ENCODE data around the gene ADAM10.
A peak's percentile ranks its signal among the peaks of the same experiment; 100 is the strongest.
"Not testable (repeated sequence)": the region's sequence is repeated elsewhere in the genome, so short reads cannot be mapped to it uniquely, and the experiment has no call there.

Gene ADAM10

GRCh38 chr15:58770519-58770856, 21.0 kb upstream of the ADAM10 start:
- Histone ChIP-seq H3K4me3 (ENCODE audit: low read length) (peak overlapping the region; percentile 64), H3K27me3 (ENCODE audit: insufficient read depth, low read length) (no peaks in the 10 kb centered on the region), H3K9me3 (ENCODE audit: low read length) (no peaks in the 10 kb centered on the region), H3K36me3 (ENCODE audit: insufficient read depth, low read length) (no peaks in the 10 kb centered on the region), H2AFZ (ENCODE audit: low read depth, low read length) (peak overlapping the region; percentile 78), H3K4me1 (ENCODE audit: insufficient read depth, low read length) (peaks cover 21% of the 10 kb centered on the region)

- not testable (repeated sequence) for H3K9me3 ChIP-seq (ENCODE audit: low read length); H3K27me3 ChIP-seq (ENCODE audit: insufficient read depth, low read length); H3K36me3 ChIP-seq (ENCODE audit: insufficient read depth, low read length); H3K4me3 ChIP-seq (ENCODE audit: low read length); H2AFZ ChIP-seq (ENCODE audit: low read depth, low read length)
- peaks cover 21% of the 10 kb centered on the region for H3K4me1 ChIP-seq (ENCODE audit: insufficient read depth, low read length)
Measured at GRCh38 chr15:58768601-58769004, 19.1 kb upstream of the ADAM10 start.

GRCh38 chr15:58766290-58766689, 16.8 kb upstream of the ADAM10 start:
- Histone ChIP-seq H3K4me3 (ENCODE audit: low read length) (no peak overlapping the region), H3K36me3 (ENCODE audit: insufficient read depth, low read length) (no peaks in the 10 kb centered on the region), H3K27me3 (ENCODE audit: insufficient read depth, low read length) (no peaks in the 10 kb centered on the region), H3K9me3 (ENCODE audit: low read length) (no peaks in the 10 kb centered on the region), H3K4me1 (ENCODE audit: insufficient read depth, low read length) (peaks cover 7% of the 10 kb centered on the region), H2AFZ (ENCODE audit: low read depth, low read length) (no peak overlapping the region)

DNA sequence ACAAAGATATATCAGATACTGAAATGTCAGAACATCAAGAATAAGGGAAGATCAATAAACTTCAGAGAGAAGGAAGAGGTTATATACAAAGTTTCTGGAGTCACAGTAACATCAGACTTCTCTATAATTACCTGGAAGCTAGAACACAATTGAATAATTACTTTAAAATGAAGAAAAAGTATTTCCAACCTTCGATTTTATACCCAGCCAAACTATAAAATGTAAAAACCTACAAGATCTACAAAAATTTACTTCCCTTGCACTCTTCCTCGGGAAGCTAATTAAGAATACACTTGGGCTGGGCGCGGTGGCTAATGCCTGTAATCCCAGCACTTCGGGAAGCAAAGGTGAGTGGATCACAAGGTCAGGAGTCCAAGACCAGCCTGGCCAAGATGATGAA, 15.0 kb upstream of the ADAM10 start:
- no peak overlapping the region for H2AFZ ChIP-seq (ENCODE audit: low read depth, low read length)
- H3K36me3 ChIP-seq (ENCODE audit: insufficient read depth, low read length): no peaks in the 10 kb centered on the region

GRCh38 chr15:58762731-58763130, 13.2 kb upstream of the ADAM10 start:
- no peaks in the 10 kb centered on the region for H3K4me1 ChIP-seq (ENCODE audit: insufficient read depth, low read length)

More for the DNA sequence above, 15.0 kb upstream of the ADAM10 start:
- Histone ChIP-seq H3K27me3 (ENCODE audit: insufficient read depth, low read length) (no peaks in the 10 kb centered on the region), H3K4me1 (ENCODE audit: insufficient read depth, low read length) (no peaks in the 10 kb centered on the region), H3K9me3 (ENCODE audit: low read length) (no peaks in the 10 kb centered on the region), H3K4me3 (ENCODE audit: low read length) (no peak overlapping the region)

DNA sequence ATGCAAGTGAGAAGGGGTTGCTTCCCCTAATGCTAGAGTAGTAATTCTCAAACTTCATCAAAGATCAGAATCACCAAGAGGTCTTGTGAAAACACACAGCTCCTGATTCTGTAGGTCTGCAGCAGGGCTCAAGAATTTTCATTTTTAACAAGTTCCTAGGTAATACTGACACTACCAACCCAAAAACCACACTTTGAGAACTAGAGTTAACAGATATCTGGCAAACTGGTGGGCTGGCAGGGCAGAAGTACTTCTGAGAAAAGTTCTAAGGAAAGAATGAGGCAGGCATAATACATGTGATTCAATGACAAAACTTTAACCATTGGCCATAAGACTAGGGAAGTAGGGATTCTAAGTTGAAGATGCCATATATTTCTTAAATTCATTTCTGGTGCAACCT, 12.8 kb upstream of the ADAM10 start:
- Histone ChIP-seq H3K27me3 (ENCODE audit: insufficient read depth, low read length) (no peaks in the 10 kb centered on the region), H3K4me3 (ENCODE audit: low read length) (no peak overlapping the region)

More at GRCh38 chr15:58762731-58763130, 13.2 kb upstream of the ADAM10 start:
- Histone ChIP-seq H3K4me3 (ENCODE audit: low read length) (no peak overlapping the region), H3K36me3 (ENCODE audit: insufficient read depth, low read length) (no peaks in the 10 kb centered on the region), H3K9me3 (ENCODE audit: low read length) (no peaks in the 10 kb centered on the region), H2AFZ (ENCODE audit: low read depth, low read length) (no peak overlapping the region), H3K27me3 (ENCODE audit: insufficient read depth, low read length) (no peaks in the 10 kb centered on the region)

DNA sequence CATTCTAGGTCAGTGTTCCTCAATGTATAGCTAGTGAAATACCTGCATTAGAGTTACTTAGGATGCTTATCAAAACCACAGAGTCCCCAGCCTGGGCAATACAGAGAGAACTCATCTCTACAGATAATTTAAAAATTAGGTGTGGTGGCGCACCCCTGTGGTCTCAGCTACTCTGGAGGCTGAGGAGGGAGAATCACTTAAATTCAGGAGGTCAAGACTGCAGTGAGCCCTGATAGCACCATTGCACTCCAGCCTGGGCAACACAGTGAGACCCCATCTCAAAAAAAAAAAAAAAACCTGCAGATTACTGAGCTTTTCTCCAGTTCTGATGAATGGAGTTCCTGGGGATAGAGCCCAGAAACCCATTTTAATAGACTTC, 11.5 kb upstream of the ADAM10 start:
- Histone ChIP-seq H3K27me3 (ENCODE audit: insufficient read depth, low read length) (no peaks in the 10 kb centered on the region), H2AFZ (ENCODE audit: low read depth, low read length) (no peak overlapping the region), H3K4me1 (ENCODE audit: insufficient read depth, low read length) (no peaks in the 10 kb centered on the region), H3K36me3 (ENCODE audit: insufficient read depth, low read length) (no peaks in the 10 kb centered on the region), H3K4me3 (ENCODE audit: low read length) (no peak overlapping the region), H3K9me3 (ENCODE audit: low read length) (no peaks in the 10 kb centered on the region)

More for the DNA sequence above, 12.8 kb upstream of the ADAM10 start:
- H3K36me3 ChIP-seq (ENCODE audit: insufficient read depth, low read length): no peaks in the 10 kb centered on the region
- H3K4me1 ChIP-seq (ENCODE audit: insufficient read depth, low read length): no peaks in the 10 kb centered on the region
- no peak overlapping the region for H2AFZ ChIP-seq (ENCODE audit: low read depth, low read length)
- no peaks in the 10 kb centered on the region for H3K9me3 ChIP-seq (ENCODE audit: low read length)

DNA sequence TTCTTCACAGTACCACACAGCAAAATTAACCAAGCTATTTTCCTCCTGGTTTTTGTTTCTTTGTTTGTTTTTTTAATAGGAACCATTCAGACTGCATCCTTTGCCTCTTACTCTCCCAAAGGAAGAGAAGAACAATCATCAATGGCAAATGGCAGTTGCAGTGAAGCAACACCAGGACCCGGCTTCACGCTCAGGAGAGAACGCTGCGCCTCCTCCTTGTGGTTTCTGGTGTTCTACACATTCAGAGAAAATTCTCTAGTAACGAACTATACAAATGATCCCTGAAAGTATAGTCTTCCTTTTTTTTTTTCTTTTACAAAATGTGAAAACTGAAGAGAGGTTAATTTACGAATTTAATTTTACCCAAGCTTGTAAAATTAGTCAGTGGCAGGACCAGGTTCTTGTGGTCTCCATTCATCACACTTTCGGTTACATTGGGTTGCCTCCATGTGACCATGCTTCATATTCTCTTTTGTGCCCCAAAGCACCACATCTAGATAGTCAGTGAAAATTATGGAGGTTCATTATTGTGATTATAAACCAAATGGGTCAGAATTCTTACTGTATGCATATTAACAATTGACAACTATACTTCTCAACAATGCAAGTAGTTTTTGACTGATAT, 11.0 kb upstream of the ADAM10 start:
- Histone ChIP-seq H3K4me3 (ENCODE audit: low read length) (no peak overlapping the region), H3K27me3 (ENCODE audit: insufficient read depth, low read length) (no peaks in the 10 kb centered on the region), H3K36me3 (ENCODE audit: insufficient read depth, low read length) (no peaks in the 10 kb centered on the region), H2AFZ (ENCODE audit: low read depth, low read length) (no peak overlapping the region), H3K4me1 (ENCODE audit: insufficient read depth, low read length) (no peaks in the 10 kb centered on the region), H3K9me3 (ENCODE audit: low read length) (no peaks in the 10 kb centered on the region)

GRCh38 chr15:58758141-58758540, 8.6 kb upstream of the ADAM10 start:
- H3K4me3 ChIP-seq (ENCODE audit: low read length): no peak overlapping the region
- H3K9me3 ChIP-seq (ENCODE audit: low read length): no peaks in the 10 kb centered on the region
- H3K4me1 ChIP-seq (ENCODE audit: insufficient read depth, low read length): no peaks in the 10 kb centered on the region
- no peaks in the 10 kb centered on the region for H3K27me3 ChIP-seq (ENCODE audit: insufficient read depth, low read length)
- H3K36me3 ChIP-seq (ENCODE audit: insufficient read depth, low read length): no peaks in the 10 kb centered on the region
- no peak overlapping the region for H2AFZ ChIP-seq (ENCODE audit: low read depth, low read length)

DNA sequence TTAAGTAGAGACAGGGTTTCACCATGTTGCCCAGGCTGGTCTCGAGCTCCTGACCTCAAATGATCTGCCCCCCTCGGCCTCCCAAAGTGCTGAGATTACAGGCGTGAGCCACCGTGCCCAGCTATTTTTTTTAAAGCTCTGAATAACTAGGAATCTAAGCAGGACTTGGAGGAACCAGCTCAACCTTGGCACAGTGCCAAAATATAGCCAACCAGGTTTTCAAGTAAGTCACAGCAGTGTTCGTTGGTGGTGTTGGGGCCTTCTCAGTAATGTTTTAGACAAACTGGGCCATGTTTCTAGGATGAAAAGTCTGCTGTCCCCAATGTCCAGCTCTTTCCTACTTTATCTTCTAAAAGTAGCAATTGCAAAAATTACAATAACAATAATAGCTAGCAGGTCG, 6.4 kb upstream of the ADAM10 start:
- Histone ChIP-seq H3K4me3 (ENCODE audit: low read length) (no peak overlapping the region), H3K4me1 (ENCODE audit: insufficient read depth, low read length) (no peaks in the 10 kb centered on the region)

DNA sequence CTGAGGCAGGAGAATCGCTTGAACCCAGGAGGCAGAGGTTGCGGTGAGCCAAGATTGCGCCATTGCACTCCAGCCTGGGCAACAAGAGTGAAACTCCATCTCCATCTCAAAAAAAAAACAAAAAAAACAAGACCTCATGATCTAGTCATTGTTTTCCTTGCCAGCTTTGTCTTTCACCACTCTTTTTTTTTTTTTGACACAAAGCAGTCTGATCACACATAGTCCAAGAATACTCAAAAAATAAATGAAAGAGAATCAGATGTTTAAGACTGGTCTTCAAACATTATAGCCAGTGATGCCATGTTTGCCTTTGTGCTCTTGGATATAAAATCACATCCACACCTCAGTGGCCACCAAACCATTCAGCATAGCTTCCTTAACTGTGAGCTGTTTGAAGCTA, 5.8 kb upstream of the ADAM10 start:
- no peak overlapping the region for H2AFZ ChIP-seq (ENCODE audit: low read depth, low read length)
- H3K9me3 ChIP-seq (ENCODE audit: low read length): no peaks in the 10 kb centered on the region
- H3K4me3 ChIP-seq (ENCODE audit: low read length): no peak overlapping the region
- H3K4me1 ChIP-seq (ENCODE audit: insufficient read depth, low read length): no peaks in the 10 kb centered on the region
- no peaks in the 10 kb centered on the region for H3K36me3 ChIP-seq (ENCODE audit: insufficient read depth, low read length)
- H3K27me3 ChIP-seq (ENCODE audit: insufficient read depth, low read length): no peaks in the 10 kb centered on the region

More for the DNA sequence above, 6.4 kb upstream of the ADAM10 start:
- no peaks in the 10 kb centered on the region for H3K27me3 ChIP-seq (ENCODE audit: insufficient read depth, low read length)
- H2AFZ ChIP-seq (ENCODE audit: low read depth, low read length): no peak overlapping the region
- H3K36me3 ChIP-seq (ENCODE audit: insufficient read depth, low read length): no peaks in the 10 kb centered on the region
- no peaks in the 10 kb centered on the region for H3K9me3 ChIP-seq (ENCODE audit: low read length)

DNA sequence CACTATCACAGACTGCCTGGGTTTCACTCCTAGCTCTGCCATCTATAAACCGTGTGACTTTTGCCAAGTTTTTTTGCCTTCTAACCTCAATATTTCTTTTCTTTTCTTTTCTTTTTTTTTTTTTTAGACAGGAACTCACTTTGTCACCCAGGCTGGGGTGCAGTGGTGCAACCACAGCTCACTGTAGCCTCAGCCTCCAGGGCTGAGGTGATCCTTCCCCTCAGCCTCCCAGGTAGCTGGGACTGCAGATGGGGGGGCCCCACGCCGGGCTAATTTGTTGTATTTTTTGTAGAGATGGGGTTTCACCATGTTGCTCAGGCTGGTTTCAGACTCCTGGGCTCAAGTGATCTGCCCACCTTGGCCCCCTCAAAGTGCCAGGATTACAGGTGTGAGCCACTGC, 3.2 kb upstream of the ADAM10 start:
- no peaks in the 10 kb centered on the region for H3K27me3 ChIP-seq (ENCODE audit: insufficient read depth, low read length)
- H3K9me3 ChIP-seq (ENCODE audit: low read length): no peaks in the 10 kb centered on the region
- no peak overlapping the region for H3K4me3 ChIP-seq (ENCODE audit: low read length)
- no peaks in the 10 kb centered on the region for H3K36me3 ChIP-seq (ENCODE audit: insufficient read depth, low read length)
- peaks cover 4% of the 10 kb centered on the region for H3K4me1 ChIP-seq (ENCODE audit: insufficient read depth, low read length)
- H2AFZ ChIP-seq (ENCODE audit: low read depth, low read length): no peak overlapping the region

DNA sequence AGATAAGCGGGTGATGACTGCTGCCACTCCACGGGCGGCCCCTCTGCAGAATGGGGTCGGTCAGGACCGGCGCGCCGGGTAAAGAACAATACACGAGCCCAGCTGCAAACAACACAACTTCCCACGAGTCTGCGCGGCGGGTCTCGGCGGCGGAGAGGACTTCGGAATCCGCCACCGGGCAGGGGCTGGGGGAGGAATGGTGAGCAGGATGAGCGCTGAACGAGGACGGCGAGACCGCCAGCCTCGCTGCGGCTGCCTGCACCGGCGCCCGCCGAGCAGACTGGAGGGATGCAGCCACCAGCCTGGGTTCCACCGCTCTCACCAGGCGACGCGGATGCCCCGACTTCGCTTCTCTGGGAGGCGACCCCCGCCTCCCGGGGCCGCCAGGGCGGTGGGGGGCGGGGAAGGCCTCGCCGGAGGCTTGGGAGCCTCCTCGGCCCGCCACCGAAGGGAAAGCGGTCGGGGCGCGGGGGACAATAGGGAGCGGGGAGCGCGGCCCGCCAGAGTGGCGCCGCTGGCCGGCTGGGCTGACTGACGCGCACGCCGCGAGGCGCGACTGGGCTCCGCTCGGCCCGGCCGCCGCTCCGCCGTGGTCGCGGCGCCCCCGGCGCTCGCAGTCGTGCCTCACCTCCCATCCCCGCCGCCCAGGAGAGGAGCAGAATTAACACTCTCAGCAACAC, 515 bp downstream of the ADAM10 start:
- Histone ChIP-seq H3K4me3 (ENCODE audit: low read length) (peak overlapping the region; percentile 92), H3K36me3 (ENCODE audit: insufficient read depth, low read length) (no peaks in the 10 kb centered on the region), H3K4me1 (ENCODE audit: insufficient read depth, low read length) (peaks cover 19% of the 10 kb centered on the region), H2AFZ (ENCODE audit: low read depth, low read length) (peak overlapping the region; percentile 46), H3K9me3 (ENCODE audit: low read length) (no peaks in the 10 kb centered on the region), H3K27me3 (ENCODE audit: insufficient read depth, low read length) (no peaks in the 10 kb centered on the region)
